ENCODE measurements around the gene OR51V1. TPM values are rescaled to one million over a fixed set of nuclear protein-coding genes. Genes with fewer than 3 reads are reported as not detected.

OR51V1 gene
- total and polyA plus RNA-seq, 2 of the 13 experiments (the other 11 are each of a cell fraction or from before 2014, with no cell fraction given): not detected

GRCh38 chr11:5231111-5231510 is 30.6 kb upstream of the OR51V1 start (continued):
- TF ChIP-seq PTBP1 (IDR thresholded peaks at IDR 0.05; ENCODE audit: low read depth, low read length, poor library complexity, severe bottlenecking) (no peak), ZBTB38 (CRISPR knock-in tag; IDR thresholded peaks at IDR 0.05) (no peak)

DNA sequence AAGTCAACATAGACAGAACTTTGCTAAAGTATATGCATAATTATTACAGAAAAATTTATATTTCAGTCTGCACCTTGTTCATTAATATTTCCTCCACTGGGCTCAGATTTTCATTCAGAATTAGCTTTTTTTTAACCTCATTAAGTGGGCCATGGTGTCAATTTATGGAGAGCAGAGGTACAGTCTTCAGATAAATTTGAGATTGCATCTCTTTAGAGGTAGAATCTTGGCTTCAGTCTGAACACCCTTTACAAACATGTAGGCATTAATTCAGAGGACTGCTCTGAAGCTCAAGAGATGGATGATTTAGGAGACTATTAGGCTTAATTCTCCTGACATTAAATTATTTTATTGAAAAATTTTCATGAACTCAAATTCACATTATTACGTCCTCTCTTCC is 29.8 kb upstream of the OR51V1 start:
- no TSS peak for BruUV-seq (replicated peaks)
- Histone ChIP-seq H3K9me3 (ENCODE audit: low read length) (no peaks in the 10 kb centered on the region), H3K4me1 (ENCODE audit: insufficient read depth, low read length) (no peaks in the 10 kb centered on the region), H3K4me3 (replicated peaks in 1 of 3; ENCODE audit: insufficient read depth in 1 of 3, low read depth in 2 of 3, low read length in 3 of 3) (no peak overlapping the region), H3K27ac (ENCODE audit: extremely low read length, insufficient read depth, low read length) (no peak overlapping the region), H2AFZ (ENCODE audit: low read length) (no peak overlapping the region), H4K20me1 (ENCODE audit: insufficient read depth, low read length) (no peaks in the 10 kb centered on the region; the same call in 1 of the 2 replicates), H3K9ac (ENCODE audit: insufficient read depth, low read depth, low read length) (no peak overlapping the region), H3K36me3 (replicated peaks in 1 of 2; ENCODE audit: control insufficient read depth in 1 of 2, insufficient read depth in 2 of 2, low read length in 2 of 2) (no peaks in the 10 kb centered on the region), H3K4me2 (ENCODE audit: low read depth, low read length) (no peak overlapping the region), H3K27me3 (ENCODE audit: control insufficient read depth in 1 of 2, insufficient read depth in 2 of 2, low read length in 2 of 2) (no peaks in the 10 kb centered on the region; a peak in 1 of 5 replicates), H3K79me2 (ENCODE audit: insufficient read depth, low read length) (no peaks in the 10 kb centered on the region)
- DNase-seq (ENCODE audit: low spot score) (no peak), ATAC-seq (no peak), FAIRE-seq (no peak)
- intact Hi-C loops (cut with micrococcal nuclease; ENCODE audit: unreplicated experiment): no loop called here
- 26% methylated on average over 1 of the region's 1 CpG for WGBS (ENCODE audit: low lambda C conversion rate)
- ChIA-PET POLR2A (no interaction called here), CTCF (ENCODE audit: low intra/inter-chr PET ratio, low total read pairs) (no interaction called here)
- in situ Hi-C loops (cut with HindIII; ENCODE audit: extremely low pct_ligation_motif_present, low pct_unique_long_range_greater_than_20kb): no loop called here
- TF ChIP-seq AFF4 (CRISPR knock-in tag; IDR thresholded peaks at IDR 0.05) (no peak), NFIB (CRISPR knock-in tag; IDR thresholded peaks at IDR 0.05; ENCODE audit: borderline replicate concordance) (no peak), ATF7 (IDR thresholded peaks at IDR 0.05) (no peak), ATF7 (CRISPR knock-in tag; IDR thresholded peaks at IDR 0.05) (no peak), ZC3H4 (CRISPR knock-in tag; IDR thresholded peaks at IDR 0.05; ENCODE audit: borderline replicate concordance) (no peak)
- TF ChIP-seq, protein P1, sequence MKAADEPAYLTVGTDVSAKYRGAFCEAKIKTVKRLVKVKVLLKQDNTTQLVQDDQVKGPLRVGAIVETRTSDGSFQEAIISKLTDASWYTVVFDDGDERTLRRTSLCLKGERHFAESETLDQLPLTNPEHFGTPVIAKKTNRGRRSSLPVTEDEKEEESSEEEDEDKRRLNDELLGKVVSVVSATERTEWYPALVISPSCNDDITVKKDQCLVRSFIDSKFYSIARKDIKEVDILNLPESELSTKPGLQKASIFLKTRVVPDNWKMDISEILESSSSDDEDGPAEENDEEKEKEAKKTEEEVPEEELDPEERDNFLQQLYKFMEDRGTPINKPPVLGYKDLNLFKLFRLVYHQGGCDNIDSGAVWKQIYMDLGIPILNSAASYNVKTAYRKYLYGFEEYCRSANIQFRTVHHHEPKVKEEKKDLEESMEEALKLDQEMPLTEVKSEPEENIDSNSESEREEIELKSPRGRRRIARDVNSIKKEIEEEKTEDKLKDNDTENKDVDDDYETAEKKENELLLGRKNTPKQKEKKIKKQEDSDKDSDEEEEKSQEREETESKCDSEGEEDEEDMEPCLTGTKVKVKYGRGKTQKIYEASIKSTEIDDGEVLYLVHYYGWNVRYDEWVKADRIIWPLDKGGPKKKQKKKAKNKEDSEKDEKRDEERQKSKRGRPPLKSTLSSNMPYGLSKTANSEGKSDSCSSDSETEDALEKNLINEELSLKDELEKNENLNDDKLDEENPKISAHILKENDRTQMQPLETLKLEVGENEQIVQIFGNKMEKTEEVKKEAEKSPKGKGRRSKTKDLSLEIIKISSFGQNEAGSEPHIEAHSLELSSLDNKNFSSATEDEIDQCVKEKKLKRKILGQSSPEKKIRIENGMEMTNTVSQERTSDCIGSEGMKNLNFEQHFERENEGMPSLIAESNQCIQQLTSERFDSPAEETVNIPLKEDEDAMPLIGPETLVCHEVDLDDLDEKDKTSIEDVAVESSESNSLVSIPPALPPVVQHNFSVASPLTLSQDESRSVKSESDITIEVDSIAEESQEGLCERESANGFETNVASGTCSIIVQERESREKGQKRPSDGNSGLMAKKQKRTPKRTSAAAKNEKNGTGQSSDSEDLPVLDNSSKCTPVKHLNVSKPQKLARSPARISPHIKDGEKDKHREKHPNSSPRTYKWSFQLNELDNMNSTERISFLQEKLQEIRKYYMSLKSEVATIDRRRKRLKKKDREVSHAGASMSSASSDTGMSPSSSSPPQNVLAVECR (CRISPR knock-in tag; IDR thresholded peaks at IDR 0.05; ENCODE audit: borderline replicate concordance): no peak

Measured in HepG2 (cell line).